ENCODE results near the gene CHIC2.
A peak's percentile ranks its signal among the peaks of the same experiment; 100 is the strongest.

CHIC2 gene

GRCh38 chr4:54089875-54090274, 25.5 kb upstream of the CHIC2 start:
- no peak overlapping the region for H3K4me3 ChIP-seq (ENCODE audit: low read depth, low read length)
- no peaks in the 10 kb centered on the region for H3K9me3 ChIP-seq
- no peaks in the 10 kb centered on the region; the same call in 1 of the 2 replicates for H3K4me1 ChIP-seq
- H3K36me3 ChIP-seq: no peaks in the 10 kb centered on the region
- no peaks in the 10 kb centered on the region for H3K27me3 ChIP-seq
- no peak for TF ChIP-seq CTCF (IDR thresholded peaks at IDR 0.05; ENCODE audit: low read depth, low read length)
- DNase-seq: no peak

- Histone ChIP-seq H3K4me1 (peaks cover 5% of the 10 kb centered on the region), H3K36me3 (no peaks in the 10 kb centered on the region)
Observed at GRCh38 chr4:54085284-54085683, 20.9 kb upstream of the CHIC2 start.

GRCh38 chr4:54082168-54082567, 17.8 kb upstream of the CHIC2 start:
- peaks cover 5% of the 10 kb centered on the region for H3K4me1 ChIP-seq
- H3K9me3 ChIP-seq: no peaks in the 10 kb centered on the region
- TF ChIP-seq CTCF (IDR thresholded peaks at IDR 0.05; ENCODE audit: low read depth, low read length): no peak
- no peaks in the 10 kb centered on the region for H3K36me3 ChIP-seq
- DNase-seq: peak; percentile 43
- H3K27me3 ChIP-seq: no peaks in the 10 kb centered on the region
- H3K4me3 ChIP-seq (ENCODE audit: low read depth, low read length): no peak overlapping the region

More at GRCh38 chr4:54085284-54085683, 20.9 kb upstream of the CHIC2 start:
- Histone ChIP-seq H3K27me3 (no peaks in the 10 kb centered on the region), H3K9me3 (no peaks in the 10 kb centered on the region), H3K4me3 (ENCODE audit: low read depth, low read length) (no peak overlapping the region)
- no peak for TF ChIP-seq CTCF (IDR thresholded peaks at IDR 0.05; ENCODE audit: low read depth, low read length)
- peak; percentile 56 for DNase-seq

- no peaks in the 10 kb centered on the region for H3K36me3 ChIP-seq
- H3K9me3 ChIP-seq: no peaks in the 10 kb centered on the region
- TF ChIP-seq CTCF (IDR thresholded peaks at IDR 0.05; ENCODE audit: low read depth, low read length): no peak
- H3K4me1 ChIP-seq: peaks cover 5% of the 10 kb centered on the region
- H3K4me3 ChIP-seq (ENCODE audit: low read depth, low read length): no peak overlapping the region
- no peaks in the 10 kb centered on the region for H3K27me3 ChIP-seq
- no peak for DNase-seq
Observed at GRCh38 chr4:54077812-54078211, 13.4 kb upstream of the CHIC2 start.

GRCh38 chr4:54076673-54077072, 12.3 kb upstream of the CHIC2 start:
- Histone ChIP-seq H3K9me3 (no peaks in the 10 kb centered on the region), H3K4me3 (ENCODE audit: low read depth, low read length) (no peak overlapping the region), H3K36me3 (no peaks in the 10 kb centered on the region), H3K27me3 (no peaks in the 10 kb centered on the region), H3K4me1 (no peaks in the 10 kb centered on the region; the same call in 1 of the 2 replicates)
- DNase-seq: no peak
- no peak for TF ChIP-seq CTCF (IDR thresholded peaks at IDR 0.05; ENCODE audit: low read depth, low read length)

GRCh38 chr4:54074381-54074780, 10.0 kb upstream of the CHIC2 start:
- Histone ChIP-seq H3K9me3 (no peaks in the 10 kb centered on the region), H3K36me3 (no peaks in the 10 kb centered on the region), H3K4me3 (ENCODE audit: low read depth, low read length) (no peak overlapping the region), H3K4me1 (no peaks in the 10 kb centered on the region), H3K27me3 (no peaks in the 10 kb centered on the region)
- no peak for DNase-seq
- no peak for TF ChIP-seq CTCF (IDR thresholded peaks at IDR 0.05; ENCODE audit: low read depth, low read length)

All from BE2C (cell line).